ENCODE results near the gene INTS11. TPM values are rescaled to one million over a fixed set of nuclear protein-coding genes. Genes with fewer than 3 reads are reported as not detected.

INTS11 gene
- total and polyA plus RNA-seq, 2 of the 13 experiments (the other 11 are each of a cell fraction or from before 2014, with no cell fraction given), result 52.8 to 94.8 TPM

DNA sequence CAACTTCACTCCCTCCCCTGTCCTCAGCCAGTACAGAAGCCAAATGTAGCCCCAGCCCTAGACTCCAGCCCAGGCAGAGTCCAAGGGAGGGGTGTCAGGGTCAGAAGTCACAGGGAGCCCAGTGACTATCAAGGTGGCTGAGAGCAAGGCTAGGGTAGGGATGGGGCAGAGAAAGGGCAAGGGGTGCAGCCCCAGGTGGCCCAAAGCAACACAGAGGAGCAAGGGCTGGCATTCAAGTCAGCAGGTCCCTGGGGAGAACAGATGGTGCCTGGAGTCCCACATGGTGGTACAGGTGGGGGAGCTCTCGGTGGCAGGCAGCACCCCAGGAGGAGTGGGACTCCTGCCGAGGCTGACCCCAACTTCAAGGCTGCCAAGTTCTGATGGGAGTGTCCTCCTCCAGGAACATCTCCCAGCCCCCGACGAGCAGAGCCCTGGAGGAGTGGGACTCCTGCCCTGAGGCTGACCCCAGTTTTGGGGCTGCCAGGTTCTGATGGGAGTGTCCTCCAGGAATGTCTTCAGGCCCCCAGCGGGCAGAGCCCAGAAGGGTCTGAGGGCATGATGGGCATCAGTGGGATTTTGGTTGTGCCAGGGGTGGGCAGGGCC lies 28.4 kb upstream of the INTS11 start (continued):
- no peak for TF ChIP-seq ZHX2 (IDR thresholded peaks at IDR 0.05; ENCODE audit: low read depth)
- TF ChIP-seq ZHX2 (CRISPR knock-in tag; IDR thresholded peaks at IDR 0.05; ENCODE audit: borderline replicate concordance), result no peak
- TF ChIP-seq TP53 (CRISPR knock-in tag; conservative IDR thresholded peaks at IDR 0.05), result no peak
- TF ChIP-seq RAD21 (CRISPR knock-in tag; IDR thresholded peaks at IDR 0.05), result no peak
- no peak for TF ChIP-seq ZNF780A (CRISPR knock-in tag; IDR thresholded peaks at IDR 0.05)
- TF ChIP-seq BORCS8-MEF2B (CRISPR knock-in tag; IDR thresholded peaks at IDR 0.05), result 0 out of 2 replicates have a peak, but pooled peaks have one; percentile 15
- TF ChIP-seq POLR2G (IDR thresholded peaks at IDR 0.05; ENCODE audit: low read depth, low read length), result peak; percentile 21; the same call in 1 of the 2 replicates
- TF ChIP-seq KMT2A (CRISPR knock-in tag; IDR thresholded peaks at IDR 0.05), result no peak
- TF ChIP-seq NKX3-1 (CRISPR knock-in tag; IDR thresholded peaks at IDR 0.05), result no peak
- TF ChIP-seq ZBTB37 (CRISPR knock-in tag; IDR thresholded peaks at IDR 0.05), result no peak
- no peak for TF ChIP-seq SRSF9 (IDR thresholded peaks at IDR 0.05; ENCODE audit: borderline replicate concordance, insufficient read depth, low read depth, low read length, poor library complexity, severe bottlenecking)
- TF ChIP-seq MAFK (conservative IDR thresholded peaks at IDR 0.05 in 1 of 2, IDR thresholded peaks at IDR 0.05 in 1 of 2; ENCODE audit: low read length in 2 of 2), result no peak
- no peak for TF ChIP-seq ZNF354B (CRISPR knock-in tag; IDR thresholded peaks at IDR 0.05)
- peak; percentile 39; the same call in 1 of the 2 replicates for TF ChIP-seq POLR2AphosphoS5 (IDR thresholded peaks at IDR 0.05; ENCODE audit: low read depth, low read length)
- TF ChIP-seq ARID2 (CRISPR knock-in tag; IDR thresholded peaks at IDR 0.05; ENCODE audit: borderline replicate concordance), result no peak
- no peak for TF ChIP-seq HNF4G (IDR thresholded peaks at IDR 0.05; ENCODE audit: borderline replicate concordance, low read depth, low read length)
- no peak for TF ChIP-seq HNF4G (CRISPR knock-in tag; IDR thresholded peaks at IDR 0.05; ENCODE audit: borderline replicate concordance, low read depth)
- no peak for TF ChIP-seq IRF2 (CRISPR knock-in tag; IDR thresholded peaks at IDR 0.05)
